MM.1S (cell line): Measurements from ENCODE around the gene EPHB1.
"Not testable (repeated sequence)": the region's sequence is repeated elsewhere in the genome, so short reads cannot be mapped to it uniquely, and the experiment has no call there.

ENCODE experiments used
- EZH2 ChIP-seq: fragments of 300-600 bp; sonication (generic); optimal IDR thresholded peaks from 2 replicates; pipeline ENCODE3; 2017; ENCODE audit warnings: low read depth, mild to moderate bottlenecking, antibody characterized with exemption, low read length, mixed read lengths
- EZH2phosphoT487 ChIP-seq: fragments of 300-600 bp; sonication (generic); IDR thresholded peaks from 2 replicates; pipeline ENCODE4 v1.6.1; 2018; ENCODE audit warnings: antibody characterized with exemption, low read length
- TF ChIP-seq, protein P1 (sequence below): fragments of 300-600 bp; sonication (generic); IDR thresholded peaks from 2 replicates; pipeline ENCODE4 v1.5.1; 2016; ENCODE audit warnings: antibody characterized with exemption, low read length, mixed read lengths

DNA sequence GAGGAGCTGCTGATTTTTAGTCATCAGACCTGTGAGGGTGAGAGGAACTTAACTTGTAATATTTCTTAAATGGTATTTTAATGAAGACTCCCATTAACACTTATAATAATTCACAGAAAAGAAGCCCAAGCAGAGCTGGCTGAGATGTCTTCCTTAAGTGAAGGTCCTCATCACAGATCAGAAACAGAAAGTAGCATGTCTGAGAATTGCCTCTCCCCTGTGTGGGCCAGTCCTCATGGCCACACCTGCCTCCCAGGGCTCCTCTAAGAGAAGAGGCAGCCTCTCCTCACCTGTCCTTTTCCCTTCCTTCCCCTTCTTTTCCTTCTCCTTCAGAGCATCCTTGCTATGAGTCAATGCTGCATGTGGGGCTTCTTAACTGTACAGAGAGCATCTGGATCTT is 176.8 kb downstream of the EPHB1 start:
- TF ChIP-seq, protein P1, sequence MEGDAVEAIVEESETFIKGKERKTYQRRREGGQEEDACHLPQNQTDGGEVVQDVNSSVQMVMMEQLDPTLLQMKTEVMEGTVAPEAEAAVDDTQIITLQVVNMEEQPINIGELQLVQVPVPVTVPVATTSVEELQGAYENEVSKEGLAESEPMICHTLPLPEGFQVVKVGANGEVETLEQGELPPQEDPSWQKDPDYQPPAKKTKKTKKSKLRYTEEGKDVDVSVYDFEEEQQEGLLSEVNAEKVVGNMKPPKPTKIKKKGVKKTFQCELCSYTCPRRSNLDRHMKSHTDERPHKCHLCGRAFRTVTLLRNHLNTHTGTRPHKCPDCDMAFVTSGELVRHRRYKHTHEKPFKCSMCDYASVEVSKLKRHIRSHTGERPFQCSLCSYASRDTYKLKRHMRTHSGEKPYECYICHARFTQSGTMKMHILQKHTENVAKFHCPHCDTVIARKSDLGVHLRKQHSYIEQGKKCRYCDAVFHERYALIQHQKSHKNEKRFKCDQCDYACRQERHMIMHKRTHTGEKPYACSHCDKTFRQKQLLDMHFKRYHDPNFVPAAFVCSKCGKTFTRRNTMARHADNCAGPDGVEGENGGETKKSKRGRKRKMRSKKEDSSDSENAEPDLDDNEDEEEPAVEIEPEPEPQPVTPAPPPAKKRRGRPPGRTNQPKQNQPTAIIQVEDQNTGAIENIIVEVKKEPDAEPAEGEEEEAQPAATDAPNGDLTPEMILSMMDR: not testable (repeated sequence)
- TF ChIP-seq EZH2phosphoT487, EZH2: not testable (repeated sequence)
